ENCODE data around the gene CCL3.

- TF ChIP-seq YY1 (IDR thresholded peaks at IDR 0.05; ENCODE audit: insufficient read depth, insufficient read length) (no peak), SUZ12 (IDR thresholded peaks at IDR 0.05; ENCODE audit: extremely low read depth, insufficient read depth, insufficient read length) (no peak), ZNF274 (IDR thresholded peaks at IDR 0.05; ENCODE audit: low read depth, low read length) (no peak)
Measured at GRCh38 chr17:36059406-36059805, 30.5 kb downstream of the CCL3 start.
